Kidney capillary endothelial cell (primary cell): ENCODE data around the gene MORF4L2.

ENCODE experiments used
- DNase-seq: peaks from one replicate; pipeline ENCODE4 v3.0.0-alpha.2; 2018; ENCODE audit warnings: low spot score

The MORF4L2 gene, protein sequence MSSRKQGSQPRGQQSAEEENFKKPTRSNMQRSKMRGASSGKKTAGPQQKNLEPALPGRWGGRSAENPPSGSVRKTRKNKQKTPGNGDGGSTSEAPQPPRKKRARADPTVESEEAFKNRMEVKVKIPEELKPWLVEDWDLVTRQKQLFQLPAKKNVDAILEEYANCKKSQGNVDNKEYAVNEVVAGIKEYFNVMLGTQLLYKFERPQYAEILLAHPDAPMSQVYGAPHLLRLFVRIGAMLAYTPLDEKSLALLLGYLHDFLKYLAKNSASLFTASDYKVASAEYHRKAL

DNA sequence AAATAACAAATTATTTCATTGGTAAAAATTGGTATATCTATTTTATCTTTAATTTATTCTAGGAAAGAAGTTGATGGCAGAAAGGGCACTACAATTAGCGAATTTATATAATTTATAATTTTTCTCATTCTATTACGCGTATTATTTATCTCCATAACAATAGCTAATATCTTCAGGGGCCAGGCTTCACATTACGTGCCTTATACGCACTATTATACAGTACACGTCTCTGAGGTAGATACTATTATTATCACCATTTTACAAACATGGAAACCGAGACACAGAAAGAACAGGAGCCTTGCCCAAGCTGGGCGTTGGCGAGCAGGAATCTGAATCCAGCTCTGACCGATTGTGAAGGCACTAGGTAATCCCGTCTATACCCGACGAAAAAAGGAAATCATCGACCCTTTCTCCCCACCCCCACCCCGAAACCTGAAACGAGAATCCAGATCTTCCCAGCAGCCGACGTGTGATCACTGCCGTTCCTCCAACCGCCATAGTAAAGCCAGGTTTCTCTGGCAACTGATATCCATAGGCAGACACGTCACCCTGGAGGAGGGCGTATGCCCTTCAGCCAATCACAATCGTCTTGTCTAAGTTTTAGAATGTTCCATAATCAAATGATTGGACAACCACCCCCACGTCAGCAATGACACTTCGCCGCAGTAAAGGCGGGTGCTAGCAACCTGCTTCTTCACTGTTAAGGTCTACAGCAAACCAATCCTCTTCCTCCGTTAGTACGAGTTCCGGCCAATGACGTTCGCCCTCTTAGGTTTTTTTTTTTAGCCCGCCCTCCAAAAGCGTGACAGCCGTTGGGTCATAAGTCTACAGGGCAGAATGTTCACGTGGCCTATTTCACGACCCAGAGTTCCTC is at the start of gene MORF4L2:
Gene MORF4L2, minus strand, starts transcription at position 501 of the 874 bp plus-strand sequence. CDS start 9,672 bp downstream, outside the sequence.
- peak; percentile 87 for DNase-seq

DNA sequence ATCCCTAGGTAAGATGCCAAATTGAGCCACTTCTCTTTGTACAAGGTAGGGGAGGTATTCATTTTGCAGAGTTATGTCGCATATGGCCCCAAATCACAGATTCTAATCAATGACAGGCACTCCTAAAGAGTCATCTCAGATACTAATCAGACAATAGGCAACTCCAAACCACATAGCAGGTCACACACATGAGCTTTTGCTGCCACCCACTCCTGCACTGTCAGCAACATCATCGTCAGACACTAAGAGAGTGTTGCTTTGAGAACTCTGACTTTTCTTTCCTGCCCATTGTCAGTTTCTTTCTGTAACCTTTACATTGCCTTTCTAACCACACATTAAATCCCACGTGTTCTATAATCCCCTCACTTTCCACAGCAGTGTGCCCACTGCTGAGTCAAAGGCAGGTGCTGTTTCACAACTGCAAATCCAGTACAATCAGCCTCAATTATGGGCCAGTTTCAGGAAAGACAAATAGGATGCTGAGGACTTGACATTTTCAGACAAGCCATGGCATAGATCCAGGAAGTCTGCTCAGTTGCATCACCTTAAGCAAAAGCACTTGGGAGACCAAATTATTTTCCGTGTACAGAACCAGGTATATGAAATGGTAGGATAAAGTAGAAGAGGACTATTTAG is 47.7 kb upstream of the MORF4L2 start:
- no peak for DNase-seq

DNA sequence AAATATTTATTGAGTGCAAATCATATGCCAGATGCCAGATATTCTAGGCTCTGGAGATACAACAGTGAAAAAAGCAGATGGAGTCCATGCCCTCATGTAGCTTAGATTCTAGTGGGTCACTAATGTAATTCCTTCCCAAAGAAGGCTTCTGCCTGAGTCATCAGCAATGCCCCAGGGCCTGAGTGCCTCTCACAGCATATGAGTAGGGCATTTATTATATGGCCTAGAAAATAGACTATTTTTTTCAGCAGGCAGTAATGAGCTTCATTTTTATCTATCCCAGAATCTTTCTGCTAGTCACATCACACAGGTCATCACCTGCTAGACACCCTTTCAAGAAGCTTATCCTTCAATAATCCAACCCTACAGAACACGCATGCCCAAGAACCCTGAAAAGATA is 46.5 kb upstream of the MORF4L2 start:
- no peak for DNase-seq

DNA sequence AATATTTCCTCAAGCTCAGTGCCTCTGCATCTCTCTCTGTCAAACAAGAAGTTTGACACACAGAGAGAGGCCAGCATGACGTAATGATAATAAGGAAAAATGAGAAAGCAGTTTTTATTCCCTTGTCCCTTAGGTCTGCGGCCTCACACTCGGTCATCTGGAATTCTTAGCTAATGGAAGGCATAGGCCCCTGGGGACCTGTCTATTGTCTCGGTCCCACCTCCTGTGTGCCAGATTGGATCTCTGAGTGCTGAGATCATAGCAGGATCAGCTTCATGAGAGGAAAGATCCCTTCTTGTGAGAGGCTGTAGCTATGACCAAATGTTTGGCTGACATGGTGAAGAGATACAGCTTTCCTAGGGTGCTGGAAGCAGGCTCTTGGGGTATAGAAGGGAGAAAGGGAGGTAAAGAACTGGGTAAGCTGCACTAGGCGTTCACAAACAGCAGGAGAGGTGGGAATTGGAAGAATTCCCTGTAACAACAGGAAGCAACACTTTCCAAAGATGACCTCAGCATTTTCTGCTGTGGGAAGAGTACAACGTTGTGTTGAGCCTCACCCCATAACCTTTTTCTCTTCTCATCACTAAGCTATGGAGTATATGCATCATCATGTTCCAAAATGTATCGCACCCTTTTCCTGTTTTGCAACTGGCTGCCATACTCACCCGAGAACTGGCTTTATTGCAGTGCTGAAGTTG is 44.4 kb upstream of the MORF4L2 start:
- DNase-seq = peak; percentile 56

DNA sequence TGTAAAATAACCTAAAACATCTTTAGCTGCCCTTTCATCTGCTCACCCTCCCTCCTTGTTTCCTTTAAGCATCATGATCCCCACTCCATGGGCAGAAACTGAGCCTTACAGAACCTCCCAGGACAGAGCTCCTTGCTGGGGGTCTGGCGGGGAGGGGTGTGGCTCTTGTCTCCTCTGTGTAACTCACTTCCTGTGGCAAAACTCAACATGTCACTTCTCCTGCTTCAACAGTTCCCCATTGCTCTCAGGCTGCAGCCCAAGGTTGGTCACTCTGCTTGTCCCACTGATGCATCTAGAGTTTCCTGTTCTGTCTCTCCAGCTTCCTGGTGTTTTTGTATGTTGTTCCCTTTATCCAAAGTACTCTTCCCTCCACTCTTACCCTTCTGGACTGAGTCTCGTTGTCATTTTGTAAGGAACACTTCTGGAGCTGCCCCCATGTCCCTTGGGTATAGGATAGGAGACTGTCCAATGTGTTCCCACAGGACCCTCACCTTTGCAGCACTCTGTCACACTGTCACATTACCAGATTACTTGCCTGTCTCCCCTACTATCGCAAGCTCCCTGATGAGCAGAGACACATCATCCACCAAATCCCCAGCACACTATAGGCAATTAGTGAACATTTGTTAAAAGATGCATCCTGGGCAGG is 43.8 kb upstream of the MORF4L2 start:
- no peak for DNase-seq

DNA sequence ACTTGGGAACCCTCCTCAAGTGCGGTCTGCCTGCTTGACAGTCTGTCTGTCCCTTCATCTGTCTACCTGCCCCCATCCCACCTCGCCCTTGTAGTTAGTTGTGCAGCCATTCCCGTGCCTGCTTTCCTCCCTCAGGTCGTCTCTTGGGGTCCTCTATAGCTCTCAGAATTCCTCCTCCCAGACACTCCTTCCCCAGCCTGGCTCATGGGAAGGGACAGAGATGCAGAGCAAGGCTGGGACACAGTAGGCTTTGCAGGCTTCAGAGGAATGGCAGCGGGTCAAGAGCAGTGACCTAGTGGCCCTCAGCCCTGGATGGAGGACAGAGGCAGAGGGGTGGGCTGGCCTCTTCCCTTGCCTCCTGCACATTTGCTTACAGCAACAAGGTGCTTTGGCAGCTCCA is 42.5 kb upstream of the MORF4L2 start:
- DNase-seq = no peak

DNA sequence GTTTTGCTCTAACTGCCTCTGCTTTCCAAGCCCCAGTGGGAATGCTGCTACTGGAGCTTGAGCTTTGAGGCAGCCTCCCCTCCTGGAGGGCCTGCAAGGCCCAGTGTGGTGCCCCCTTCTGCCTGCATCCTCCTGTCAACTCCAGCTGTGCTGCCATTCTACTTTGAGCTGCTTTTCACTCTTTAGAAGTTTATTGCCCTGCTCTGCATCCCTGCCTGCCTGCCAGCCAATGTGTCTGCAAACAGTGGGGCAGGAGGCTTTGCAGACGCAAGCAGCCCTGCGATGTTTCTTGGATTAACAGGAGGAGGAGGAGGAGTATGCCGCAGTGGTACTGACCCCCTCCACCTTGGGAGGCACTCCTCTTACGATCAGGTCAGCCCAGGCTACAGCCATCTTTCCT is 40.6 kb upstream of the MORF4L2 start:
- no peak for DNase-seq

DNA sequence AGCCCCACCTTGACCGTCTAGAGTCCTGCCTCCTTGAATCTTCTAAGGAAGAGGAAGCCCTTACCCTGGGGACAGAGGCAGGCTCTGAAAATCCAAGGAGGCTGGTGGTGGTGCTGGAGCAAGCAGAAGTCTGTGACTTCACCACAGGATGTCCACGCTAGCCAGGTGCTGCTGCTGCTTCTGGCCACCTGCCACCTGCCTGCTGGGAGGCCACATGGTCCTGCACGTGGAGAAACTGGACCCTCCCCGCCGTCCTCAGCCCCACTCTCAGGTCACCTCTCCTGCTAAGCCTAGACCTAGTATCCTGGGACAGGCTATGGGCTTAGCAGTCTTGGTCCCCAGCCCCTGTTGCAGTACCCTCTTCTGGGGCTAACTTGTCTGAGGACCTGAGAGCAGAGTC is 40.0 kb upstream of the MORF4L2 start:
- no peak for DNase-seq

DNA sequence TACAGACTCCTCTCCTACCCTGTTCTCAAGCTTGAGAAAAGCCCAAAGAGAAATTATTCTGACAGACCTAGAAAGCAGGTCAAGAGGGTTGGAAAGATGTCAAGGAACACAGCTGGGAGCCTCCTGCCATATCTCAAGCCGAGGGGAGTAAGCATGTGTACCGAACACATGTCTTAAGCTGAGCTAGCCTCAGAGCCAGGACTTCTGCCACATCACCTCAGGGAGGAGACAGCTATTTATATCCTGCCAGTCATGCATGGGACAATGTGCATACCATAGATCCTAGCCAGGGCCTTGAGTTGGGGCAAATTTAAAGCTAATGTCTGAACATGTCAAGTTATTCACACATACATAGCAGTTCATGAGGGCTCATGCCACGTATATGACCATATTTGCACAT is 36.0 kb upstream of the MORF4L2 start:
- DNase-seq = no peak

DNA sequence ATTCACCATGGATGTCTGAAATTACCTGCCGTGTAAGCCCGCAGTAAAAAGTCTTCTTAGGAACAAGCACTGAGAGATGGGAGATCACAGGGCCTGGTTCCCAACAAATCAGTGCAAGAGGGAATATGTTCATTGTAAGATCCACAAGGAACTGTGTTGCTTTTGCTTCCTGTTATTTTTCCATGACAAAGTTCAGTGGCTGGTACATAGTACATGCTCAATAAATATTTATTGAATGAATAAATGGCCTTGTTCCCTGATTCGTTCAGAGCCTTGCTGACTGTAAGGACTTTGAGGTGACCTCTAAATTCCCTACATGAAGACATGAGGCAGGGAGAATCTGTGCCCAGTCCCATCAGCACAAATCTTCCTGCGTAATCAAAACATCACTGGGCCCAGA is 31.6 kb upstream of the MORF4L2 start:
- no peak for DNase-seq

DNA sequence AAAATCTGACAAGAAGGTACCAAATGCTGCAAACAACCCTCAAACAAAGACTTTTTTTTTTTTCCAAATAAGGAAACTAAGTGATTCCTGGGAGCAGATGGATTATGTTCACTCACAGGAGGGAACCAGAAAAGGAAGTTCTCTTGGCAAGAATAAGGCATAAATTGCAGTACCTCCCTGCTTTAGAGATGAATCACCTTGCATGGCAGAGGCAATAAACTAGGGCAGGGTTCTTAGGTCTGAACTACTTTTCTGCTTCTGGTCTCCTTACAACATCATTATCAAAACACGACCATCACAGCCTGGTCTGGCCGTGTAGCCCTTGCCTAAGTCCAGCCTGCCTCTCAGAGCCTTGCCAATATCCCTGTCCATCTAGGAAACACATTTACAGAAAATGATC is 30.5 kb upstream of the MORF4L2 start:
- no peak for DNase-seq

DNA sequence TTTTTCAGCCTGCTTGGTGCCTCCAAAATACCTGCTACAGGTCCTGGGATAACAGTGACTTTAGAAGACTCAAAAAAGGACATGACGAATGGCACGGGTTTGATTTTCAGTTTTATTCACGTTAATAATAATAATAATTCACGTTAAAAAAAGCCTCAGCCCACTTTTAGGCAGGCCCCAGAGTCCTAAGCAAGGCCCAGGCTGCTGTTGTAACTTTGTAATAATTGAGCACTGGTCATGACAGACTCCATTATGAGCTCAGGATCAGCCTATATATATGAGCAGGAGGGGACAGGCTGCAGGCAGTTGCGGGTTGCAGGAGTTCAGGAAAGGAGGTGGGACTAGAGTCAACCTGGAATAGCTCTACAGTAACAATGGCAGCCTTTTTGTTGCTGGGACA is 24.1 kb upstream of the MORF4L2 start, which contains the start of gene TMEM31:
Gene TMEM31, plus strand, starts transcription at position 301 of the 400 bp plus-strand sequence. CDS start 1,350 bp downstream, outside the sequence.
- DNase-seq = no peak

DNA sequence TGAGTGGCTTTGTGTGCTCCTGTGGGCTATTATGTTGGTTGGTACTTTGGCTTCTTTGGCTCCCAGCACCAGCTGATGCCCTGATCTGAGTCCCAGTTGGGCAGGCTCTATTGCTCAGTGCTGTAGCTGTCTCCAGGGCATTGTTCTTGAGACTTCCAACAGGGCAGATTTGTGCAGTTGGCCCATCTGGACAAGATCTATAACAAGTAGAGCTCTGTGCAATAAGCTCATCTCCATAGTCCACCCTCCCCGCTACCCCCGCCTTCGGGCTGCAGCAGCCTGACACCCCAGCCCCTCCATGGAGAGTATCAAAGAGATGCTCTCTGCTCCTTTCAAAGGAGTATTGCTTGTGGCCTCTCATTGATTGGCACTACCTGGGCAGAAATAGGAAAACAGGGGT is 18.4 kb upstream of the MORF4L2 start:
- no peak for DNase-seq

DNA sequence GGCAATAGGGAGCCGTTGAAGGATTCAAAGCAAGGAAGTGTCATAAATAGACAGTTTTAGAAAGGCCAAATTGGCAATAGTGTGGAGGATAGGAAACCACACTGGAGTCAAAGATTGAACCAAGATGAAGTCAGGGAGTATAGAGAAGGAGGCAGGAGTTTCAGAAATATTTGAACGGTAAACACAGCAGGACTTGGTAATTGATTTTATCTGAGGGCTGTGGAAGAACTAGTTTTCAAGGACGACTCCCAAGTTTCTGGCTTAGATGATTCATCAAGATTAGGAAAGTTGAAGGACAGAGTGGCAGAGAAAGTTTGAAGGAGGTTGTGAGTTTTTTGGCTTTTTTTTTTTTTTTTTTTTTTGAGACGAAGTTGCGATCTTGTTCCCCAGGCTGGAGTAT is 12.7 kb upstream of the MORF4L2 start:
- no peak for DNase-seq

DNA sequence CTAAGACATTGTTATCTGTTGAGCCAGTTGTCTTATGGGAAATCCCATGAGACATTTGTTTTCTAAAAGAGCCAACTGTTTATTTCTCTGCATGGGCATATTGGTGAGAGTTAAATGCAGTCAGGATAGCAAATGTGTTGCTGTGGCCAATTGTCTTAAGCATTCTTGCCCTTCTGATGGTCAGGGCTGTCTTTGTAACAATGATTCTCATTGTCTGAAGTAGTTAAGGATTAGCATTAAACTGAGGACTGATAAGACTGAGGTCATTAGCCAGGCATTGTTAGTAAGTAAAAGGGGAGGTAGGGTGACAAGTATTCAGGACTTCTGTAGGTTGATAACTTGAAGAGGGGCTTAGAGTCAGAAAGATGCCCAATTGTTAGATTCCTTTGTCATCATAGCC is 11.2 kb upstream of the MORF4L2 start:
- DNase-seq = no peak

DNA sequence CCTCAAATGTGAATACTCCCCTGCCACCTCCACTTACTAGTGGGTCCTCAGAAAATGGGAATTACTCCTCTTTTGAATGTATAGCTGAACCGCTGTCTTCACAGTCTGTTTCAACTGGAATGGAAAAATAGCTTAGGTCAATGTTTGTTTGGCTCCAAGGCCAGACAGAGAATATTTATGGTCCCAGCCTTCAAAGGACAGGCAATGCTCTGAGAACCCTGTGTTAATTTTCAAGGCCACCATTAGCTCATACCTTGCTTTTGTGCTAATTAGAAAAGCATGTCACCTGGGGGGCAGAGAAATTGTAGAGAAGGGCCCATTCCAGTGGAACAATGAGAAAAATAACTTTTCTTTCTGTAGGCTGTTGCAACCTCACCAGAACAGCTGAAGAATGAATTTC is 4.6 kb upstream of the MORF4L2 start:
- no peak for DNase-seq

DNA sequence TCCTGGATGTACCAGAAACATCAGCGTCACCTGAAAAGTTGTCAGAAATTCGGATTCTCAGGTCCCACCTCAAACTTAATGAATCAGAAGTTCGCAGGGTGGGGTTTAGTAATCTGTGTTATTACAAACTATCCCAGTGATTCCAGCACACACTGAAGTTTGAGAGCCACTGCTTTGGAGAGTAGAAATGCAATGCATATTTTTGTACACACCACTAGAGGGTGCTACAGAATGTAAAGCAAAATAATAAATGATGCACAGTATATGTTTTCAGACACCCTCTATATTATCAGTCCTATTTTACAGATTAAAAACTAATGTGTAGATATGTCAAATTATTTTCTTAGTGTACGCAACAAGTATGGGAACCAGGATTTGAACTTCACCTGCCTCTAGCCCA is 2.4 kb upstream of the MORF4L2 start:
- DNase-seq = peak; percentile 49

DNA sequence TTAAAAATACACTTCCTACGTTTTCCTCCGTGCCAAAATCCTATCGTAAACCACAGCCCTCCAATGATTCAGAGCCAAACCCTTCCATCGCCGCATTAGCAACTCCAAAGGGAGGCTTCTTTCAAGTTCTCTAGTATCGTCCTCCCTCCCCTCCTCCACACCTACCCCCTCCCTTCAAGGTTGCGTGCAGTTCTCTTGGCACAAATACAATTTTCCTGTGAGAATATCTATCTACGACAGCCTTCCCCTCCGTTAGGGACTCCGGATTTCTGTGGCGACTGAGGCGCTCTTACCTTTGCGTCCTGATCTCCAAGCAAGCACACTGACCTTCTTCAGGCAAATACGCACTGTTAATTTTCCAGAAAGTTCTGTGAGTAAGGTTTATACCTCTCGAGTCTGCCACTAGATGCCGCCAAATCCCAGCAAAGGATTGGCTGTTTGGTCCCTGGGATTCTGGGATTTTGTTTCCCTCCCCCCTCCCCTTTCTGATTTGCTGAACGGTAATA is 1.2 kb upstream of the MORF4L2 start:
- peak; percentile 57 for DNase-seq

DNA sequence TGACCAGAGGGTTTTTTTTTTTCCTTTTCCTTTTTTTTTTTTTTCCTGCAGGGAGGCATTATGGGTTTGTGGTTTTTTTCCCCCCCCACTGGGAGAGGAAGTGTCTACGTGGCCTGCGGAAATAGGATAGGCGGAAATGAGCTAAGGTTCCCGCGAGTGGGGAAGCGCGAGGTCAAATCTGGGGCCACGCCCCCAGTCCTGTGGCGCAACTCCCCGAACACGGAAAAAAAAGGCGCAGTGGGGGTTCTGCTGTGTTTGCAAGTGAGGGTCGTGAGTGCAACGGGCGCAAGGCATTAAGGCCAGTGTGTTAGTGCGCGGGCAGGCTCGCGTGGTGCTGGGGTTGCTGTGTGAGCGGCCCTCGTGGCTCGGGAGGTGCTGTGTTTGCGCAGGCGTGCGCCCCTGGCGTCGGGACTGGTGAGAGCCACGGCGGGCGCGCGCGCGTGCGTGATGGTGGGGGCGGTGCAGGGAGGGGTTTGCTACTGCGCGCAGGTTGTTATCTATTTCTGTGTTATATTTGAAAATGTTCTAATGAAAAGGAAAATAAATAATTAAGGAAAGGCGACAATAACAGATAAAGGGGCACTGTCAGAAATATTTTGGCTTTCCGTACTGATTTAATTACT is 685 bp upstream of the MORF4L2 start:
- DNase-seq = peak; percentile 59

DNA sequence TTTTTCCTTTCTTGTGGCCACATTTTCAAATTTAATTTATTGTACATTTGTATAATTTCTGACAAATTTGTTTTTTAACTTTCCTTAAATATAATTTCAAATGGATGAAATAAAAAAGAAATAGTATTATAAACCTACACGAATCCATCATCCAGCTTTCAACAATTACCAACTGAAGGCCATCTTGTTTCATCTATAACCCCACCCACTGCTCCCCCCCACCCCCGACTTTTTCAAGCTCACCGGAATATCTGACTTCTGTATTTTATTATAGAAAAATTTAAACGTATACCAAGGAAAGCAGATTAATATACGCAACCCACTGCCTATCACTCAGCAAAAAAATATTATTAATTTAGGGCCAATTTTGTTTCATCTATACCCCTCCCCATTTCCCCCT is 1.1 kb downstream of the MORF4L2 start:
- DNase-seq = peak; percentile 27

DNA sequence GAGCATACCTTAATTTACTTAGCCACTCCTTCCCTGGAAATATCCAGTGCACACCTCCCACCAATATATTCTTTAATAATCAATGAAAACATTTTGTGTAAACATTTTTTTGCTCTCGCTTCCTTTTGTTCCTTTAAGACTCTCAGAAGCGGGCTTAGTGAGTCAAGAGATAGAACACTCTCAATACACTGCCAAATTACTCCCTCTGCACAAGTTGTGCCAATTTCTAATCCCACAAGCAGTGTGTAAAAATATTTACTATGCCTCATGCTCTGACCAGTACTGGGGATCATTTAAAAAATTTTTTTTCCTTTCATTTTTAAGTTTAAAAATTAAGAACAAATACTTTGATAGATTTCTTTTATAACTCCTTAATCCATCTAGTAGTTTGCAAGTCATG is 5.1 kb downstream of the MORF4L2 start:
- DNase-seq = no peak
